GM18519 (cell line): ENCODE data around the gene TPM3.

Source experiments
- ATAC-seq: cut with Tn5 transposase; IDR thresholded peaks from one replicate; pipeline ENCODE4 v1.9.1; 2021; ENCODE audit warnings: mild to moderate bottlenecking, moderate library complexity; ENCODE audit not compliant: unreplicated experiment, low FRiP score

The TPM3 gene

DNA sequence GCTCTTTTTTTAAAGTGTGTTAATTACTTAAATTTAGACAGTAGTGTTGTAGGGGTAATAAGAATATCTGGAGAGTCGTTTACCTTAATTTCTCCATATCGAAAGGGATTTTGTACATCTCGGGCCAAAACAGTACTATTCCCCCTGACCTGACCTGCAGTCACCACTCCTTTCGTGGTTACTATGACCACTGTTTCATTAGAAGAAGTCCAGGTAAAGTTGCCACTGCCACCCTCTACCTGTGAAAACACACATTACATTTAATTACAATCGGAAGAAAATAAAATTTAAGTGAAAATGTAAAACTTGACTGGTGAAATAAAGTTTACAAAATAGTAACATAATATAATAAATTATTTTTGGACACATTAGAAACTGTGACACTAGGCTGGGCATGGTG, 74.3 kb downstream of the TPM3 start:
- ATAC-seq, result no peak

GRCh38 chr1:154115180-154115579, 76.7 kb downstream of the TPM3 start:
- ATAC-seq, result no peak
